Suprapubic skin (tissue), 3 donors: Measurements from ENCODE around the gene NPS.

Source experiments
- EP300 ChIP-seq: sonication (generic); formaldehyde crosslinking; IDR thresholded peaks from one replicate; pipeline ENCODE4 v1.6.1; 2017; ENCODE audit warnings: antibody characterized with exemption
- POLR2A ChIP-seq, 2 donors: fragments of 450-650 bp; IDR thresholded peaks; one replicate each; pipeline ENCODE4 v1.6.1; 2017; ENCODE audit warnings: antibody characterized with exemption in 2 of 2, mild to moderate bottlenecking in 2 of 2, moderate library complexity in 2 of 2
- TF ChIP-seq, protein P1 (sequence below), 2 donors: fragments of 200-600 bp in 1 of 2; fragments of 450-650 bp in 1 of 2; sonication (generic) in 1 of 2; IDR thresholded peaks; one replicate each; pipeline ENCODE4 v1.5.1; 2016 to 2019; ENCODE audit warnings: antibody characterized with exemption in 2 of 2, mild to moderate bottlenecking in 1 of 2, moderate library complexity in 1 of 2

DNA sequence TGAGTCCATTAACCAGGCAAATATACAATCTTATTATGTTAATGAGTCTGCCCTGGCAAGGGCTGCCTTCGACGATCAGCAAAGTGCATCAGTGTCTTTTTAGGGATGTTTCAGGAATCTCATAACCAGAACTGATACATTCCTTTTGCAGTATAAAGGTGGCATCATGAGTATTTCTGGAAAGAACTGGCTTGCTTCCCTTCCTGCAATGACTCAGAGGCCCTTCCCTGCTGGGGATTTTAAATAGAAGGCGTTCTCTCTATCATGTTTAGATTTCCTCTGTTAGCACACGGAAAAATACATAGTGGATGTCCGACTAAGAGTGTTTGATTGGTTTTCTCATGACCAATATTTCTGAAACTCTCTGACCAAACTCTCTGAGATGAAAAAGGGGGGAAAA, 1.8 kb downstream of the NPS start:
- TF ChIP-seq, protein P1, sequence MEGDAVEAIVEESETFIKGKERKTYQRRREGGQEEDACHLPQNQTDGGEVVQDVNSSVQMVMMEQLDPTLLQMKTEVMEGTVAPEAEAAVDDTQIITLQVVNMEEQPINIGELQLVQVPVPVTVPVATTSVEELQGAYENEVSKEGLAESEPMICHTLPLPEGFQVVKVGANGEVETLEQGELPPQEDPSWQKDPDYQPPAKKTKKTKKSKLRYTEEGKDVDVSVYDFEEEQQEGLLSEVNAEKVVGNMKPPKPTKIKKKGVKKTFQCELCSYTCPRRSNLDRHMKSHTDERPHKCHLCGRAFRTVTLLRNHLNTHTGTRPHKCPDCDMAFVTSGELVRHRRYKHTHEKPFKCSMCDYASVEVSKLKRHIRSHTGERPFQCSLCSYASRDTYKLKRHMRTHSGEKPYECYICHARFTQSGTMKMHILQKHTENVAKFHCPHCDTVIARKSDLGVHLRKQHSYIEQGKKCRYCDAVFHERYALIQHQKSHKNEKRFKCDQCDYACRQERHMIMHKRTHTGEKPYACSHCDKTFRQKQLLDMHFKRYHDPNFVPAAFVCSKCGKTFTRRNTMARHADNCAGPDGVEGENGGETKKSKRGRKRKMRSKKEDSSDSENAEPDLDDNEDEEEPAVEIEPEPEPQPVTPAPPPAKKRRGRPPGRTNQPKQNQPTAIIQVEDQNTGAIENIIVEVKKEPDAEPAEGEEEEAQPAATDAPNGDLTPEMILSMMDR (IDR thresholded peaks at IDR 0.05), result no peak
- TF ChIP-seq EP300, result no peak
- no peak for TF ChIP-seq POLR2A (IDR thresholded peaks at IDR 0.05)
